ENCODE measurements around the gene CPZ.

The CPZ gene

DNA sequence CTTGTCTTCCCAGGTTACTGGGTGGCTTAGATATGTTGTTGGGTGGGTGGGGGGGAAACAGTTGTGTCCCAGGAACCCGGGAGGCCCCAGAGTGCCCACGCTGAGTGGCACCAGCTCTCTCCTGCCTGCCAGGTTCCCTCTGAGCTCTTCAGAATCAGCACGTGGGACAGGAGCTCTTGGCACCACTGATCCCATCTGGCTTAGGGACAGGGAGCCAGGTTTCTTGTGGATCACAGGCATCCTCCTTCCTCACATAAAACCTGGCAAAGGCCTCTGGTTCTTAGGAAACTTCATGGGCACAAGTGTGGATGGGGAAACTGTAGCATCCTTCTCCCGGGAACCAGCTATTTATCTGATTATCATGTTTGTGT, 8.9 kb upstream of the CPZ start:
- H3K27me3 ChIP-seq (ENCODE audit: insufficient read depth, low read length), result peaks cover 68% of the 10 kb centered on the region

DNA sequence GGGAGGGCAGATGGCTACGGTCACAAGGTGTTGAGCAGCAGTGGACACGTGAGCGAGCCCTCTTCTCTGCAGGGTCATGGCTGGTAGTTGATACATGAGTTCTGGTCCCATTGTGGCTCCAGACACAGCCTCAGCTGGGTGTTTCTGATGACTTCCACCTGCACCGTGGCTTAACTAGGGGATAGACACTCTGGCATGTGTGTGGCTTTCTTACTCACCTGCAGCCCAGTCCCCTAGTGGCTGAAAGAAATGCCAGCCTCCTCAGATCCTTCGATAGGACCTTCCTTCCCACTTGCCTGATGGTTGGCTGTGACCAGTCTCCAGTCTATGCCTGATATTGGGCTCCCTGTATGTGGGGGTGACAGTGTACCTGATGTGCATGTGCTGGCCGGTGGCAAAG, 7.4 kb upstream of the CPZ start:
- Histone ChIP-seq H3K4me1 (ENCODE audit: insufficient read depth, low read length) (0 out of 2 replicates have a peak, but pooled peaks cover 4% of the 10 kb centered on the region), H3K4me3 (ENCODE audit: low read length) (no peak overlapping the region), H3K27me3 (ENCODE audit: insufficient read depth, low read length) (peaks cover 53% of the 10 kb centered on the region), H3K9ac (ENCODE audit: low read depth, low read length) (no peak overlapping the region), H3K36me3 (ENCODE audit: insufficient read depth, low read depth, low read length) (no peaks in the 10 kb centered on the region), H3K27ac (ENCODE audit: low read length) (no peak overlapping the region), H3K9me3 (ENCODE audit: insufficient read depth, low read depth, low read length) (no peaks in the 10 kb centered on the region)

More for the DNA sequence above, 8.9 kb upstream of the CPZ start:
- no peak overlapping the region for H3K27ac ChIP-seq (ENCODE audit: low read length)
- H3K36me3 ChIP-seq (ENCODE audit: insufficient read depth, low read depth, low read length), result no peaks in the 10 kb centered on the region
- peaks cover 15% of the 10 kb centered on the region for H3K4me1 ChIP-seq (ENCODE audit: insufficient read depth, low read length)
- H3K9me3 ChIP-seq (ENCODE audit: insufficient read depth, low read depth, low read length), result no peaks in the 10 kb centered on the region
- no peak overlapping the region for H3K9ac ChIP-seq (ENCODE audit: low read depth, low read length)
- H3K4me3 ChIP-seq (ENCODE audit: low read length), result no peak overlapping the region

- H3K36me3 ChIP-seq (ENCODE audit: insufficient read depth, low read depth, low read length), result no peaks in the 10 kb centered on the region
- H3K9ac ChIP-seq (ENCODE audit: low read depth, low read length), result no peak overlapping the region
- H3K27ac ChIP-seq (ENCODE audit: low read length), result no peak overlapping the region
- H3K27me3 ChIP-seq (ENCODE audit: insufficient read depth, low read length), result peaks cover 52% of the 10 kb centered on the region
- H3K4me3 ChIP-seq (ENCODE audit: low read length), result no peak overlapping the region
- H3K9me3 ChIP-seq (ENCODE audit: insufficient read depth, low read depth, low read length), result no peaks in the 10 kb centered on the region
- H3K4me1 ChIP-seq (ENCODE audit: insufficient read depth, low read length), result 0 out of 2 replicates have a peak, but pooled peaks cover 4% of the 10 kb centered on the region
Observed at GRCh38 chr4:8585721-8586212, 6.8 kb upstream of the CPZ start.

GRCh38 chr4:8586246-8586645, 6.3 kb upstream of the CPZ start:
- Histone ChIP-seq H3K27me3 (ENCODE audit: insufficient read depth, low read length) (peaks cover 52% of the 10 kb centered on the region), H3K36me3 (ENCODE audit: insufficient read depth, low read depth, low read length) (no peaks in the 10 kb centered on the region), H3K4me1 (ENCODE audit: insufficient read depth, low read length) (0 out of 2 replicates have a peak, but pooled peaks cover 4% of the 10 kb centered on the region), H3K4me3 (ENCODE audit: low read length) (no peak overlapping the region), H3K9me3 (ENCODE audit: insufficient read depth, low read depth, low read length) (no peaks in the 10 kb centered on the region), H3K9ac (ENCODE audit: low read depth, low read length) (no peak overlapping the region), H3K27ac (ENCODE audit: low read length) (no peak overlapping the region)

DNA sequence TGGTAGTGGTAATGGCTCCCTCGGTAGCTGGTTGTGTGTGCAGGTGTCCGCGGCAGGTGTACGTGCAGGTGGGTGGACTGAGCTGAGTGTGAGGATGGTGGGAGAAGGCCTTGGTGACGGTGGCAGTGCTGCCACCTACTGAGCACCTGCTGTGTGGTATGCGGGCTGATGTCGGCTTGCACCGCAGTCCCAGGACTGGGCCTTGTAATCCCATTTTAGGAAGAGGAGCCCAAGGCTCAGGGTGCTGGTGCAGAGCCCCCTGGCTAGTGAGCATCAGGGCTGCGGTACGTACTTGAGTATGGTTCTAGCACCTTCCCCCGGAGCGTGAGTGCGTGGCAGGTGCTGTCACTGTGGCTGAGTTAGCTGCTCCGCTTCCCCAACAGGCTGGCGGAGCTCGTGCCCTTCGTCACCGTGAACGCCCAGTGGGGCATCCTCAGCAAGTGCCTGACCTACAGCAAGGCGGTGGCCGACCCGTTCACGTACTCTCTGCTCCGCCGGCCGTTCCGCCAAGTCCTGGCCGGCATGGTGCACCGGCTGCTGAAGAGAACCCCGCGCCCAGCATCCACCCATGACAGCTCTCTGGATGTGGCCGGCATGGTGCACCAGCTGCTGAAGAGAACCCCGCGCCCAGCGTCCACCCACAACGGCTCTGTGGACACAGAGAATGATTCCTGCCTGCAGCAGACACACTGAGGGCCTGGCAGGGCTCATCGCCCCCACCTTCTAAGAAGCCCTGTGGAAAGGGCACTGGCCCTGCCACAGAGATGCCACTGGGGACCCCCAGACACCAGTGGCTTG, 5.7 kb upstream of the CPZ start:
- H3K4me1 ChIP-seq (ENCODE audit: insufficient read depth, low read length), result peaks cover 7% of the 10 kb centered on the region; the same call in 1 of the 2 replicates
- H3K9me3 ChIP-seq (ENCODE audit: insufficient read depth, low read depth, low read length), result no peaks in the 10 kb centered on the region
- H3K27ac ChIP-seq (ENCODE audit: low read length), result no peak overlapping the region
- H3K27me3 ChIP-seq (ENCODE audit: insufficient read depth, low read length), result peaks cover 52% of the 10 kb centered on the region
- H3K9ac ChIP-seq (ENCODE audit: low read depth, low read length), result no peak overlapping the region
- H3K36me3 ChIP-seq (ENCODE audit: insufficient read depth, low read depth, low read length), result no peaks in the 10 kb centered on the region
- no peak overlapping the region for H3K4me3 ChIP-seq (ENCODE audit: low read length)

GRCh38 chr4:8587469-8588195, 4.9 kb upstream of the CPZ start:
- Histone ChIP-seq H3K27me3 (ENCODE audit: insufficient read depth, low read length) (peaks cover 52% of the 10 kb centered on the region), H3K36me3 (ENCODE audit: insufficient read depth, low read depth, low read length) (no peaks in the 10 kb centered on the region), H3K4me3 (ENCODE audit: low read length) (no peak overlapping the region), H3K4me1 (ENCODE audit: insufficient read depth, low read length) (peaks cover 11% of the 10 kb centered on the region; the same call in 1 of the 2 replicates), H3K9me3 (ENCODE audit: insufficient read depth, low read depth, low read length) (no peaks in the 10 kb centered on the region), H3K9ac (ENCODE audit: low read depth, low read length) (no peak overlapping the region), H3K27ac (ENCODE audit: low read length) (no peak overlapping the region)

- H3K4me1 ChIP-seq (ENCODE audit: insufficient read depth, low read length), result peaks cover 11% of the 10 kb centered on the region; the same call in 1 of the 2 replicates
Observed at GRCh38 chr4:8588196-8588470, 4.4 kb upstream of the CPZ start.

GRCh38 chr4:8589336-8589735, 3.2 kb upstream of the CPZ start:
- Histone ChIP-seq H3K9me3 (ENCODE audit: insufficient read depth, low read depth, low read length) (no peaks in the 10 kb centered on the region), H3K27me3 (ENCODE audit: insufficient read depth, low read length) (peaks cover 52% of the 10 kb centered on the region), H3K4me1 (ENCODE audit: insufficient read depth, low read length) (peaks cover 18% of the 10 kb centered on the region; the same call in 1 of the 2 replicates), H3K27ac (ENCODE audit: low read length) (no peak overlapping the region), H3K36me3 (ENCODE audit: insufficient read depth, low read depth, low read length) (no peaks in the 10 kb centered on the region), H3K9ac (ENCODE audit: low read depth, low read length) (no peak overlapping the region), H3K4me3 (ENCODE audit: low read length) (no peak overlapping the region)

More at GRCh38 chr4:8588196-8588470, 4.4 kb upstream of the CPZ start:
- H3K4me3 ChIP-seq (ENCODE audit: low read length), result no peak overlapping the region
- peaks cover 52% of the 10 kb centered on the region for H3K27me3 ChIP-seq (ENCODE audit: insufficient read depth, low read length)
- H3K27ac ChIP-seq (ENCODE audit: low read length), result no peak overlapping the region
- H3K9me3 ChIP-seq (ENCODE audit: insufficient read depth, low read depth, low read length), result no peaks in the 10 kb centered on the region
- H3K9ac ChIP-seq (ENCODE audit: low read depth, low read length), result no peak overlapping the region
- no peaks in the 10 kb centered on the region for H3K36me3 ChIP-seq (ENCODE audit: insufficient read depth, low read depth, low read length)

GRCh38 chr4:8589823-8590545, 2.6 kb upstream of the CPZ start:
- peaks cover 14% of the 10 kb centered on the region; the same call in 1 of the 2 replicates for H3K4me1 ChIP-seq (ENCODE audit: insufficient read depth, low read length)
- no peak overlapping the region for H3K9ac ChIP-seq (ENCODE audit: low read depth, low read length)
- H3K9me3 ChIP-seq (ENCODE audit: insufficient read depth, low read depth, low read length), result no peaks in the 10 kb centered on the region
- H3K27me3 ChIP-seq (ENCODE audit: insufficient read depth, low read length), result peaks cover 45% of the 10 kb centered on the region
- no peaks in the 10 kb centered on the region for H3K36me3 ChIP-seq (ENCODE audit: insufficient read depth, low read depth, low read length)
- H3K4me3 ChIP-seq (ENCODE audit: low read length), result no peak overlapping the region
- H3K27ac ChIP-seq (ENCODE audit: low read length), result no peak overlapping the region

DNA sequence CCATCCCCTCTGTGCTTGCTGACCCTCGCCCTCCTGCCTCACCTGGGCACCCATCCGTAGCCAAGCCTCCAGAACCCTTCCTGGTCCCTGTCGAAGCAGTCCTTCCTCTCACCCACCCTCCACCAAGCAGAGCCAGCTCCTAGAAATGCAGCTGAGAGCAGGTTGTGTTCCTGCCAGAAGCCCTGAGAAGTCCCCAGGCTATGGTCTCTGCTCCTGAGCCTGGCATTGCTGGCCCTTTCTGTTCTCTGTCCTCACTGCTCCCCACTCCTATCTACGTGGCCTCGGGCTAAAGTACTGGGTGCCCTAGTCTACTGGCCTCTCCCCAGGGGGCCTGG, 2.1 kb upstream of the CPZ start:
- Histone ChIP-seq H3K9me3 (ENCODE audit: insufficient read depth, low read depth, low read length) (no peaks in the 10 kb centered on the region), H3K4me3 (ENCODE audit: low read length) (no peak overlapping the region), H3K27ac (ENCODE audit: low read length) (no peak overlapping the region), H3K4me1 (ENCODE audit: insufficient read depth, low read length) (peaks cover 14% of the 10 kb centered on the region; the same call in 1 of the 2 replicates), H3K9ac (ENCODE audit: low read depth, low read length) (no peak overlapping the region), H3K27me3 (ENCODE audit: insufficient read depth, low read length) (peaks cover 40% of the 10 kb centered on the region), H3K36me3 (ENCODE audit: insufficient read depth, low read depth, low read length) (no peaks in the 10 kb centered on the region)

- no peak overlapping the region for H3K4me3 ChIP-seq (ENCODE audit: low read length)
- no peaks in the 10 kb centered on the region for H3K36me3 ChIP-seq (ENCODE audit: insufficient read depth, low read depth, low read length)
- no peaks in the 10 kb centered on the region for H3K9me3 ChIP-seq (ENCODE audit: insufficient read depth, low read depth, low read length)
- H3K27me3 ChIP-seq (ENCODE audit: insufficient read depth, low read length), result peaks cover 36% of the 10 kb centered on the region
- no peak overlapping the region for H3K9ac ChIP-seq (ENCODE audit: low read depth, low read length)
- no peak overlapping the region for H3K27ac ChIP-seq (ENCODE audit: low read length)
- H3K4me1 ChIP-seq (ENCODE audit: insufficient read depth, low read length), result peaks cover 14% of the 10 kb centered on the region; the same call in 1 of the 2 replicates
Observed at GRCh38 chr4:8591114-8591513, 1.5 kb upstream of the CPZ start.

All from iPS-20b (cell line).